GM12892 (cell line): ENCODE results near the gene C3orf20.

Experiments
- POLR2A ChIP-seq: IDR thresholded peaks from 2 replicates; pipeline ENCODE4 v1.6.1; 2011; ENCODE audit warnings: low read depth, low read length, control low read depth
- POLR2AphosphoS5 ChIP-seq: IDR thresholded peaks from 2 replicates; pipeline ENCODE4 v1.6.1; 2011; ENCODE audit warnings: low read depth, low read length, control low read depth
- TAF1 ChIP-seq: IDR thresholded peaks from 2 replicates; pipeline ENCODE4 v1.6.1; 2011; ENCODE audit warnings: low read depth, mild to moderate bottlenecking, control low read depth, low read length, borderline replicate concordance

DNA sequence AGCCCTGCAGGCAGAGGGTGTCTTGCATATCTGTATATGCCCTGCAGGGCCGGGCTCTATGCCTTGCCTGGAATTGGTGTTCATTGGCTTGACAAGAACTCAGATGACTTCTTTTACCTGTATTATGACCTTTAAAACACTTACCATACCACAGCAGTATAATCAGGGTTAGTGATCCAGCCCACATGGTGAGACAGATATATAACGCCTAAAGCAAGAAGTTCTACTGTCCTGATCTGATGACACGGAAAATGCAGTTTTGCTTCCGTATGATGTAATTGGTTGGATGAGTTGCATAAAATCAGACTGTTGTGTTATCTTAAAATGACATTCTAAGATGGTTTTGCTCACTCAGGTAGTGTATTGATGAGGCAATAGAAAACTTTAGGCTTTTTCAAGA is 14.0 kb upstream of the C3orf20 start:
- no peak for TF ChIP-seq POLR2A
- no peak for TF ChIP-seq POLR2AphosphoS5
- no peak for TF ChIP-seq TAF1
